ENCODE measurements around the gene TMED1.

TMED1 gene

GRCh38 chr19:10796653-10797052 lies 39.4 kb downstream of the TMED1 start:
- H3K9me3 ChIP-seq (ENCODE audit: control insufficient read depth, insufficient read depth, low read length) = no peaks in the 10 kb centered on the region
- H3K4me3 ChIP-seq (ENCODE audit: low read depth, low read length) = no peak overlapping the region
- no peak overlapping the region for H3K9ac ChIP-seq (ENCODE audit: low read depth, low read length)
- no peaks in the 10 kb centered on the region for H3K27me3 ChIP-seq (ENCODE audit: control insufficient read depth, insufficient read depth, low read length)
- no peaks in the 10 kb centered on the region for H3K4me1 ChIP-seq (ENCODE audit: control insufficient read depth, insufficient read depth, low read length)
- peaks cover 32% of the 10 kb centered on the region for H3K36me3 ChIP-seq (ENCODE audit: control insufficient read depth, insufficient read depth, low read length)

GRCh38 chr19:10789866-10790265 lies 46.1 kb downstream of the TMED1 start:
- Histone ChIP-seq H3K9me3 (ENCODE audit: control insufficient read depth, insufficient read depth, low read length) (no peaks in the 10 kb centered on the region), H3K36me3 (ENCODE audit: control insufficient read depth, insufficient read depth, low read length) (peaks cover 37% of the 10 kb centered on the region), H3K4me3 (ENCODE audit: low read depth, low read length) (no peak overlapping the region), H3K9ac (ENCODE audit: low read depth, low read length) (no peak overlapping the region), H3K4me1 (ENCODE audit: control insufficient read depth, insufficient read depth, low read length) (no peaks in the 10 kb centered on the region), H3K27me3 (ENCODE audit: control insufficient read depth, insufficient read depth, low read length) (no peaks in the 10 kb centered on the region)

GRCh38 chr19:10788146-10788545 lies 47.9 kb downstream of the TMED1 start:
- Histone ChIP-seq H3K27me3 (ENCODE audit: control insufficient read depth, insufficient read depth, low read length) (no peaks in the 10 kb centered on the region), H3K36me3 (ENCODE audit: control insufficient read depth, insufficient read depth, low read length) (peaks cover 46% of the 10 kb centered on the region), H3K9me3 (ENCODE audit: control insufficient read depth, insufficient read depth, low read length) (no peaks in the 10 kb centered on the region), H3K4me3 (ENCODE audit: low read depth, low read length) (no peak overlapping the region), H3K9ac (ENCODE audit: low read depth, low read length) (no peak overlapping the region), H3K4me1 (ENCODE audit: control insufficient read depth, insufficient read depth, low read length) (no peaks in the 10 kb centered on the region)

GRCh38 chr19:10784257-10784656 lies 51.8 kb downstream of the TMED1 start:
- no peak overlapping the region for H3K4me3 ChIP-seq (ENCODE audit: low read depth, low read length)
- peaks cover 47% of the 10 kb centered on the region for H3K36me3 ChIP-seq (ENCODE audit: control insufficient read depth, insufficient read depth, low read length)
- H3K9me3 ChIP-seq (ENCODE audit: control insufficient read depth, insufficient read depth, low read length) = no peaks in the 10 kb centered on the region
- no peak overlapping the region for H3K9ac ChIP-seq (ENCODE audit: low read depth, low read length)
- no peaks in the 10 kb centered on the region for H3K4me1 ChIP-seq (ENCODE audit: control insufficient read depth, insufficient read depth, low read length)
- H3K27me3 ChIP-seq (ENCODE audit: control insufficient read depth, insufficient read depth, low read length) = no peaks in the 10 kb centered on the region

- Histone ChIP-seq H3K36me3 (ENCODE audit: control insufficient read depth, insufficient read depth, low read length) (peaks cover 45% of the 10 kb centered on the region), H3K9ac (ENCODE audit: low read depth, low read length) (no peak overlapping the region), H3K4me3 (ENCODE audit: low read depth, low read length) (no peak overlapping the region), H3K9me3 (ENCODE audit: control insufficient read depth, insufficient read depth, low read length) (no peaks in the 10 kb centered on the region), H3K27me3 (ENCODE audit: control insufficient read depth, insufficient read depth, low read length) (no peaks in the 10 kb centered on the region), H3K4me1 (ENCODE audit: control insufficient read depth, insufficient read depth, low read length) (no peaks in the 10 kb centered on the region)
Measured at GRCh38 chr19:10782795-10783194, 53.2 kb downstream of the TMED1 start.

Data from iPS-15b (cell line).